Cardiac muscle cell (in vitro differentiated cells and primary cell): ENCODE measurements around the gene MED4. TPM values are rescaled to one million over a fixed set of nuclear protein-coding genes. Genes with fewer than 3 reads are reported as not detected.
"Not testable (repeated sequence)": the region's sequence is repeated elsewhere in the genome, so short reads cannot be mapped to it uniquely, and the experiment has no call there.

Source experiments
- DNase-seq, 2 donors: peaks; one replicate each; pipeline versions ENCODE4 v3.0.0 to v3.0.0-alpha.2; 2010 to 2017; ENCODE audit warnings: low read depth in 1 of 2, low spot score in 1 of 2
- H3K27ac ChIP-seq: fragments of 200-600 bp; sonication (generic); 2 replicates; pipeline ENCODE4 v1.5.1; 2016
- H3K27me3 ChIP-seq: fragments of 200-600 bp; sonication (generic); 2 replicates; pipeline ENCODE4 v1.6.0; 2016; ENCODE audit warnings: control low read depth
- H3K36me3 ChIP-seq: fragments of 200-600 bp; sonication (generic); 2 replicates; pipeline ENCODE4 v1.5.1; 2016; ENCODE audit warnings: control low read depth
- H3K4me1 ChIP-seq: fragments of 200-600 bp; sonication (generic); 2 replicates; pipeline ENCODE4 v1.8.1; 2017; ENCODE audit warnings: low read depth, mild to moderate bottlenecking, mixed run types
- H3K4me3 ChIP-seq: fragments of 200-600 bp; sonication (generic); 2 replicates; pipeline ENCODE4 v1.5.1; 2016; ENCODE audit warnings: mild to moderate bottlenecking
- H3K9me3 ChIP-seq: fragments of 200-600 bp; sonication (generic); 2 replicates; pipeline ENCODE4 v1.5.1; 2017; ENCODE audit warnings: low read depth, mild to moderate bottlenecking, control low read depth
- CTCF ChIP-seq: IDR thresholded peaks from 2 replicates; pipeline ENCODE4 v1.5.1; 2012; ENCODE audit warnings: low read depth, mild to moderate bottlenecking, low read length
- polyA plus RNA-seq: library from polyadenylated mRNA; unstranded; fragments of >200 nt; fragmentation: Nextera tagmentation; extraction: Ambion mirVana; gene quantifications from 2 replicates; pipeline ENCODE4 v1.2.1, GENCODE V29; 2016
- total RNA-seq: library from RNA; depleted of rRNA; stranded (reverse); fragments of >200 nt; gene quantifications from 2 replicates; pipeline ENCODE4 v1.2.3, GENCODE V29; 2016

Gene MED4
- total and polyA plus RNA-seq, 2 experiments from 2014 or later, result 22.4 to 77.3 TPM

DNA sequence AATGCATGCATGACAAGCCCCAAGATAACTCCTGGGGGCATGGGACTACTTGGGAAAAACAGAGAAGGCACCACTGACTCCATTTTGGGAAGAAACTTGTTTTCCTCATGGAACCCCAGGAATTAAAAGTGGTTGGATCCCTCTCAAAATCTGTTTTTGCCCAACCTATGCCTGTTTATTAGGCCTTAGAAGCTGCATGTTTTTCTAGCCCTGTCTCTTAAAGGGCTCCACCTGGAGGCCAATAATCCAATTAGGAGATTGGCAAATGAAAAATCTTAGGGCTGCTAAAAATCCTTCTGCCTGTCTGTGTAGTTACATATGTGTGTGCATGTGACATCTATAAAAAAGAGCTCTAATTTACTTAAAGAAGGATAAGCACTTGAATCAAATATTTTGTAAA lies 26.9 kb downstream of the MED4 start:
- Histone ChIP-seq H3K27ac (no peak overlapping the region), H3K4me3 (no peak overlapping the region), H3K4me1 (no peaks in the 10 kb centered on the region), H3K36me3 (peaks cover 35% of the 10 kb centered on the region), H3K9me3 (peaks cover 6% of the 10 kb centered on the region), H3K27me3 (no peaks in the 10 kb centered on the region)
- no peak for DNase-seq
- no peak for TF ChIP-seq CTCF

- Histone ChIP-seq H3K36me3 (peaks cover 25% of the 10 kb centered on the region), H3K27ac (no peak overlapping the region), H3K4me1 (no peaks in the 10 kb centered on the region), H3K27me3 (no peaks in the 10 kb centered on the region), H3K9me3 (peaks cover 6% of the 10 kb centered on the region), H3K4me3 (no peak overlapping the region)
- TF ChIP-seq CTCF, result no peak
- peak in 1 of 2 donors; percentile 8 for DNase-seq
Observed at GRCh38 chr13:48066310-48066989, 28.5 kb downstream of the MED4 start.

DNA sequence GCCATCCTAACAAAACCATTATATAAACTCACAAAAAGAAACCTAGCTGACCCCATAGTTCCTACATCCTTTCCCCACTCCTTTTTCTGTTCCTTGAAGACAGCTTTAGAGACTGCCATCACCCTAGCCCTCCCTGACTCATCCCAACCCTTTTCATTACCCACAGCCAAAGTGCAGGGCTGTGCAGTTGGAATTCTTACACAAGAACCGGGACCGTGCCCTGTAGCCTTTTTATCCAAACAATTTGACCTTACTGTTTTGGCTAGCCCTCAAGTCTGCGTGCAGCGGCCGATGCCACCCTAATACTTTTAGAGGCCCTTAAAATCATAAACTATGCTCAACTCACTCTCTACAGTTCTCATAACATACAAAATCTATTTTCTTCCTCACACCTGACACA lies 35.0 kb downstream of the MED4 start:
- H3K4me3 ChIP-seq, H3K36me3 ChIP-seq, H3K27me3 ChIP-seq, H3K27ac ChIP-seq, H3K4me1 ChIP-seq, H3K9me3 ChIP-seq, DNase-seq: not testable (repeated sequence)

GRCh38 chr13:48058536-48058935 lies 36.4 kb downstream of the MED4 start:
- H3K4me3 ChIP-seq, H3K27me3 ChIP-seq, H3K9me3 ChIP-seq, H3K27ac ChIP-seq, DNase-seq, H3K4me1 ChIP-seq, H3K36me3 ChIP-seq: not testable (repeated sequence)

GRCh38 chr13:48055712-48056111 lies 39.2 kb downstream of the MED4 start:
- Histone ChIP-seq H3K36me3 (peaks cover 8% of the 10 kb centered on the region), H3K27me3 (no peaks in the 10 kb centered on the region), H3K4me1 (no peaks in the 10 kb centered on the region), H3K27ac (no peak overlapping the region), H3K4me3 (no peak overlapping the region), H3K9me3 (no peaks in the 10 kb centered on the region)
- no peak for TF ChIP-seq CTCF
- DNase-seq, result no peak

GRCh38 chr13:48054601-48055000 lies 40.3 kb downstream of the MED4 start:
- Histone ChIP-seq H3K27ac (no peak overlapping the region), H3K4me1 (no peaks in the 10 kb centered on the region), H3K4me3 (no peak overlapping the region), H3K27me3 (no peaks in the 10 kb centered on the region), H3K9me3 (no peaks in the 10 kb centered on the region), H3K36me3 (peaks cover 9% of the 10 kb centered on the region)
- no peak for DNase-seq
- TF ChIP-seq CTCF, result no peak
